Left lung (tissue), 10 donors: ENCODE results near the gene ZGPAT. TPM values are rescaled to one million over a fixed set of nuclear protein-coding genes. Genes with fewer than 3 reads are reported as not detected.
A peak's percentile ranks its signal among the peaks of the same experiment; 100 is the strongest.
"Not testable (repeated sequence)": the region's sequence is repeated elsewhere in the genome, so short reads cannot be mapped to it uniquely, and the experiment has no call there.

Experiments
- ATAC-seq: fragments of 200-7000 bp; cut with Tn5 transposase; one replicate; pipeline ENCODE4 v1.9.1; 2020; ENCODE audit warnings: moderate library complexity
- DNase-seq, 4 donors: peaks; one replicate each; pipeline ENCODE4 v3.0.0-alpha.2; 2013 to 2020
- H3K27ac ChIP-seq, 2 donors: fragments of 200-600 bp; sonication (generic) in 1 of 2; one replicate each; pipeline versions ENCODE4 v1.5.0 to v1.8.0; 2020 to 2021
- H3K27me3 ChIP-seq, 2 donors: fragments of 200-600 bp; sonication (generic) in 1 of 2; one replicate each; pipeline versions ENCODE4 v1.5.0 to v1.8.0; 2020 to 2021
- H3K36me3 ChIP-seq, 2 donors: fragments of 200-600 bp; sonication (generic) in 1 of 2; one replicate each; pipeline versions ENCODE4 v1.5.0 to v1.8.0; 2020 to 2021
- H3K4me1 ChIP-seq, 2 donors: fragments of 200-600 bp; one replicate each; pipeline ENCODE4 v1.8.0; 2021
- H3K4me3 ChIP-seq, 2 donors: fragments of 200-600 bp; sonication (generic) in 1 of 2; one replicate each; pipeline versions ENCODE4 v1.5.0 to v1.8.0; 2020 to 2021; ENCODE audit warnings: mild to moderate bottlenecking in 1 of 2
- H3K9me3 ChIP-seq, 2 donors: fragments of 200-600 bp; sonication (generic) in 1 of 2; one replicate each; pipeline versions ENCODE4 v1.5.0 to v1.8.0; 2020 to 2021
- intact Hi-C, 2 donors: fragments of 100-400 bp; cut with DNase I; formaldehyde crosslinking; loops; one replicate each; pipeline versions ENCODE4 v1.11.2 to v1.14.2; 2022
- polyA plus RNA-seq, 6 donors: library from polyadenylated mRNA; unstranded; fragments of 120-200 nt; gene quantifications; one replicate each; pipeline ENCODE4 v1.2.1, GENCODE V29; 2013; ENCODE audit not compliant: insufficient read length in 6 of 6
- total RNA-seq, 2 donors: library from RNA; stranded (reverse); fragmentation: NEBNext Ultra II Directional; extraction: Animal tissue kit (Norgen Biotek cat#: 25700); gene quantifications; one replicate each; pipeline ENCODE4 v1.2.1, GENCODE V29; 2021
- TF ChIP-seq, protein P1 (sequence below), 2 donors: fragments of 200-600 bp; sonication (generic) in 1 of 2; IDR thresholded peaks; one replicate each; pipeline versions ENCODE4 v1.5.0 to v1.8.0; 2021; ENCODE audit warnings: antibody characterized with exemption in 2 of 2
- donor health status: DM: no; HTN: yes; CAD: no.
- donor health status: DM: no; HTN: no; CAD: no.

ZGPAT gene
- total and polyA plus RNA-seq, 8 donors, result 13.7 to 28.8 (median 18.9) TPM

DNA sequence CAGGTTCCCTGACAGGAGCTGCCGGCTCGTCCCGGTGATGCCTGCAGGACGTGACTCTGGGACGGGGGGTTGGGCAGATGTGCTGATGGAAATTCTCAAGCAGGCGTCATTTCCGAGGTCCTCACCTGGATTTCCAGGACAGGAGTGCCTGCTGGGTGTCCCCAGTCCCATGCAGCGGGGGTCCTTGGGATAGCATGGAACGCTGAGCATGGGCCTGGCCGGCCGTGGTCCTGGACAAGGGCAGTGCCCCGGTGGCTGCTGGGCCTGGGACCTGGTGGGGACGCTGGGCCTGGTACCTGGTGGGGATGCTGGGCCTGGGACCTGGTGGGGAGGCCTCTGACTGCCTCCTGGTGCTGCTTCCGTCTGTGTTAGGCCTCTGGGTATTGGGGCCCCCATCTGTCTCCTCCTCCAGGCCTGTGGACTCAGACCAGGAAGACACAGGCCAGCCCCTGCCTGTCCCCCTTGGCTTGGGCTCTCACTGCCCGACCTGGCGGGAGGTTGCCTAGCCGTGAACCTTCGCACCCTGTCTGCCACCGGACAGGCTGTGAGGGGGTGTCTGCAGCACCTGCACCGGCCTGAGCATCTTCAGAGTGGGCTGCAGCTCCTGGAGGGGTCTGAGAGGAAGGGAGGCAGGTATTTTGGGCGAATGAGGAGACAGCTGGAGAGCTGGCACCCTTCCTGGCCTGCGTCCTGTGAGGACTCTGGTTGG, 43.5 kb upstream of the ZGPAT start:
- H3K4me3 ChIP-seq, result no peak overlapping the region
- peaks cover 0 to 84% of the 10 kb centered on the region in 2 donors for H3K36me3 ChIP-seq
- no peak overlapping the region for H3K27ac ChIP-seq
- intact Hi-C loops, result no loop called here
- ATAC-seq, result no peak
- peak in 1 of 4 donors; percentile 71 for DNase-seq
- no peaks in the 10 kb centered on the region for H3K9me3 ChIP-seq
- H3K27me3 ChIP-seq, result no peaks in the 10 kb centered on the region
- TF ChIP-seq, protein P1, sequence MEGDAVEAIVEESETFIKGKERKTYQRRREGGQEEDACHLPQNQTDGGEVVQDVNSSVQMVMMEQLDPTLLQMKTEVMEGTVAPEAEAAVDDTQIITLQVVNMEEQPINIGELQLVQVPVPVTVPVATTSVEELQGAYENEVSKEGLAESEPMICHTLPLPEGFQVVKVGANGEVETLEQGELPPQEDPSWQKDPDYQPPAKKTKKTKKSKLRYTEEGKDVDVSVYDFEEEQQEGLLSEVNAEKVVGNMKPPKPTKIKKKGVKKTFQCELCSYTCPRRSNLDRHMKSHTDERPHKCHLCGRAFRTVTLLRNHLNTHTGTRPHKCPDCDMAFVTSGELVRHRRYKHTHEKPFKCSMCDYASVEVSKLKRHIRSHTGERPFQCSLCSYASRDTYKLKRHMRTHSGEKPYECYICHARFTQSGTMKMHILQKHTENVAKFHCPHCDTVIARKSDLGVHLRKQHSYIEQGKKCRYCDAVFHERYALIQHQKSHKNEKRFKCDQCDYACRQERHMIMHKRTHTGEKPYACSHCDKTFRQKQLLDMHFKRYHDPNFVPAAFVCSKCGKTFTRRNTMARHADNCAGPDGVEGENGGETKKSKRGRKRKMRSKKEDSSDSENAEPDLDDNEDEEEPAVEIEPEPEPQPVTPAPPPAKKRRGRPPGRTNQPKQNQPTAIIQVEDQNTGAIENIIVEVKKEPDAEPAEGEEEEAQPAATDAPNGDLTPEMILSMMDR (IDR thresholded peaks at IDR 0.05), result no peak
- H3K4me1 ChIP-seq, result peaks cover 3 to 11% of the 10 kb centered on the region in 2 donors

DNA sequence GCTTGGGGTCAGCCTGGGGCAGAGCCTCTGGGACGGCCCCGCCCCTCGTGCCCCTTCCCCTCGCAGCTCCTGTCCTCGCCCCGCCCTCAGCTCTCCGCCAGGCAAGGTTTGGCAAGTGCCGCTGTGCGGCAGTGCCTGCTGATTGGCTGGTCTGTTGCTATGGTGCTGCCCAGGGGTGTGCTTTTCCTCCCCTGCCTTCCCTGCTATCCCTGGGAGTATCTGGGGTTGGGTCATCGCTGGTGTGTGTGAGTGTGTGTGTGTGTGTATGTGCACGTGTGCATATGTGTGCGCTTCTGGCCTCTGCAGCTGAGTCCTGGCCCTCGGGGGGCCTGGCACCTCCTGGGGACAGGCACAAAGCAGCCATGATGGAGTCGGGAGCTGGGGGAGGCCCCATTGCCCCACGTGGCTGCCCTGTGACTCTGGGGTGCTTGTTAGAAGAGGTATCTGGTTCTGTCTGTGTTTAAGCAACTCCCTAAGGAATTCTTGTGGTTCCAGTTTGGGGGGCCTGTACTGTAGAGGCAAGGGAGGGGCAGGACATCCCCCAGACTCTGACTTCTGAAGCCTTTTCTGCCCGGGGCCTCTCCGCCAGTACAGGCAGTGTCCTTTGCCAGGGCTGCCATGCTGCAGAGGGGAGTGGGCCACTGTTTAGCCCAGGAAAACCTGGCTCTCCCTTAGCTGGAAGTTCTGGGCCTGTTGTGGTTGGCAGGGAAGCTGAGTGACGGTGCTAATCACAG, 42.8 kb upstream of the ZGPAT start:
- ATAC-seq (no peak), DNase-seq (peak in 1 of 4 donors; percentile 75)
- Histone ChIP-seq H3K4me3 (no peak overlapping the region), H3K27me3 (no peaks in the 10 kb centered on the region), H3K36me3 (peaks cover 0 to 85% of the 10 kb centered on the region in 2 donors), H3K27ac (no peak overlapping the region), H3K4me1 (peaks cover 0 to 3% of the 10 kb centered on the region in 2 donors), H3K9me3 (no peaks in the 10 kb centered on the region)
- intact Hi-C loops, result no loop called here
- TF ChIP-seq, protein P1 (IDR thresholded peaks at IDR 0.05), result no peak

DNA sequence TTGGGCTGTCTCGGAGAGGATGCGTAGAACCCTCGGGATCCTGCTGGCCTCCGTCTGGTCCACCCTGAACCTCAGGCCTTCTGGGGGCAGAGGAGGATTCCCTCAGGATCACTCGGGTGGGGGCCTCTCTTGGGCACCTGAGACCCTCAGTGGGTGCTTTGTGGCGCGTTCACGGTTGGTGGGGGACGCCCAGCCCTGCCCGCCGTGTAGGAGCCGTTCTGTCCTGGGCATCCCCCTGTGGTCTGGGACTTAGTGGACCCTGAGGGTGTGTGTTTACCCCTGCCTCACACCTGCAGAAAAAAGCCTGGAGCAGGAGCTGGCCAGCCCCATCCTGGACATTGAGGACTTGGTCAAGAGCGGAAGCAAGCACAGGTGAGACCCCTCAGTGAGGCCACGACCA, 42.1 kb upstream of the ZGPAT start:
- TF ChIP-seq, protein P1 (IDR thresholded peaks at IDR 0.05), result no peak
- ATAC-seq, result no peak
- peaks cover 0 to 83% of the 10 kb centered on the region in 2 donors for H3K36me3 ChIP-seq

DNA sequence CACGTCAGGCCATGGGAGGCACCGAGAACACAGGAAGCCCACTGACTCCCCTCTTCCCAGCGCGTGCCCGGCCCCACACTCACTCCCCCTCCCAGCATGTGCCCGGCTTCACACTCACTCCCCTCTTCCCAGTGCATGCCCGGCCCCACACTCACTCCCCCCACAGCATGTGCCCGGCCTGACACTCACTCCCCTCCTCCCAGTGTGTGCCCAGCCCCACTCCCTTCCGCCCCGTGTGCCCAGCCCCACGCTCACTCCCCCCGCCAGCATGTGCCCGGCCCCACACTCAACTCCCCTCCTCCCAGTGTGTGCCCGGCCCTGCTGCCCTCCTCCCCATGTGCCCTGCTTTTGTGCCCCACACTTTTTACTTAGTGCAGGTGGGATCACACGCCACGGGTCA, 40.0 kb upstream of the ZGPAT start:
- TF ChIP-seq, protein P1 (IDR thresholded peaks at IDR 0.05), result no peak
- intact Hi-C loops, result no loop called here
- H3K27me3 ChIP-seq, result no peaks in the 10 kb centered on the region
- H3K9me3 ChIP-seq, result no peaks in the 10 kb centered on the region
- H3K4me1 ChIP-seq, result no peaks in the 10 kb centered on the region
- H3K4me3 ChIP-seq, result no peak overlapping the region
- no peak for ATAC-seq
- peak in 1 of 4 donors; percentile 44 for DNase-seq
- no peak overlapping the region for H3K27ac ChIP-seq
- H3K36me3 ChIP-seq, result peaks cover 0 to 74% of the 10 kb centered on the region in 2 donors

More for the DNA sequence above, 42.1 kb upstream of the ZGPAT start:
- Histone ChIP-seq H3K27ac (no peak overlapping the region), H3K9me3 (no peaks in the 10 kb centered on the region), H3K27me3 (no peaks in the 10 kb centered on the region), H3K4me3 (no peak overlapping the region), H3K4me1 (no peaks in the 10 kb centered on the region)
- no peak for DNase-seq
- intact Hi-C loops, result no loop called here

DNA sequence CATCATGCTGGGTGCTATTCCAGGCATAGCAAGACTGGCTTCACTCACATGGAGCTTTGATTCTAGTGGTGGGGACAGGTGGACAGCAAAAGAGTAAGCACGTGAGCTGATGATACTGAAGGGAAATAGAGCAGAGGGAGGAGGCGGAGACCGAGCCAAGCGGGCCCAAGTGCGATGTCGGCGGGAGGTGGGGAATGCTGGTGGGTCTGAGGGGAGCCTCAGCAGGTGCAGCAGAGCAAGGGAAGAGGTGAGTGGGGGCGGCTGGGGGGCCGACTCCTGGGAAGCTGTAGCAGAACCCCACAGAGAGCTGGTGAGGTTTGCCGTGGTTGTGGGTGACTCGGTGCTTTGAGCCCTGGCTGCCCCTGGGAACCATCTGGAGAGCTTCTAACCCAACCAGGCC, 39.5 kb upstream of the ZGPAT start:
- H3K4me3 ChIP-seq, result no peak overlapping the region
- TF ChIP-seq, protein P1 (IDR thresholded peaks at IDR 0.05), result no peak
- H3K9me3 ChIP-seq, result no peaks in the 10 kb centered on the region
- DNase-seq (peak in 1 of 4 donors; percentile 63), ATAC-seq (no peak)
- intact Hi-C loops, result no loop called here
- no peak overlapping the region for H3K27ac ChIP-seq
- H3K36me3 ChIP-seq, result peaks cover 0 to 74% of the 10 kb centered on the region in 2 donors
- H3K4me1 ChIP-seq, result no peaks in the 10 kb centered on the region
- H3K27me3 ChIP-seq, result no peaks in the 10 kb centered on the region

DNA sequence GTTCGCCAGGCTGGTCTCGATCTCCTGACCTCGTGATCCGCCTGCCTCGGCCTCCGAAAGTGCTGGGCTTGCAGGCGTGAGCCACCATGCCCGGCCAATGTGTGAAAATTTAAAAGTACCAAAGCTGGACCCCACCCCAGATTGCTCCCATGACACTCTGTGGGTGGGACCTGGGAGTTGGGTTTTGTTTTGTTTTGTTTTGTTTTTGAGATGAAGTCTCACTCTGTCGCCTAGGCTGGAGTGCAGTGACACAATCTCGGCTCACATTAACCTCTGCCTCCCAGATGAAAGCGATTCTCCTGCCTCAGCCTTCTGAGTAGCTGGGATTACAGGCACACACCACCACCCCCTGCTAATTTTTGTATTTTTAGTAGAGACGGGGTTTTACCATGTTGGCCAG, 36.1 kb upstream of the ZGPAT start:
- H3K4me1 ChIP-seq, intact Hi-C loops, DNase-seq, H3K27me3 ChIP-seq, H3K27ac ChIP-seq, H3K4me3 ChIP-seq, ATAC-seq, H3K9me3 ChIP-seq: not testable (repeated sequence)
- H3K36me3 ChIP-seq, result peaks cover 0 to 77% of the 10 kb centered on the region in 2 donors
